Kidney glomerular epithelial cell (primary cell): ENCODE results near the gene SCN4A.
A peak's percentile ranks its signal among the peaks of the same experiment; 100 is the strongest.
"Not testable (repeated sequence)": the region's sequence is repeated elsewhere in the genome, so short reads cannot be mapped to it uniquely, and the experiment has no call there.

Experiments used
- DNase-seq: peaks from one replicate; lab custom pipeline; 2025; lab: John Stamatoyannopoulos, UW

Gene SCN4A

DNA sequence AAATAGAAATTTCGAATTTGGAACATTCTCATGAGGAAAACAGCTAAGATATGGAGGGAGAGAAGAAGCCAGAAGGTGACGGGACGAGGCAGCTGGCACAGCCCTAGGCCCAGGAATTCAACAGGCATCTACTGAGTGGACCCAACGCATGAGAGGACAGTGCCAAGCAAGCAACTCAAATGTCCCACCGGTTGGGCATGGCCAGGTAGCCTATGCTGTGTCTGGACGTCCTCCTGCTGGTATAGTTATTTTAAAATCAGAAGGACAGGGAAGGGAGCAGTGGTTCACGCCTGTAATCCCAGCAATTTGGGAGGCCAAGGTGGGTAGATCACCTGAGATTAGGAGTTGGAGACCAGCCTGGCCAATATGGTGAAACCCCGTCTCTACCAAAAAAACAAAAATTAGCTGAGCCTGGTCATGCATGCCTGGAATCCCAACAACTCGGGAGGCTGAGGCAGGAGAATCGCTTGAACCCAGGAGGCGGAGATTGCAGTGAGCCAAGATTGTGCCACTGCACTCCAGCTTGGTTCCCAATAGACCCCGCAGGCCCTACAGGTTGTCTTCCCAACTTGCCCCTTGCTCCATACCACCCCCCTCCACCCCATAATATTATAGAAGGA lies 56.0 kb downstream of the SCN4A start:
- no peak for DNase-seq

DNA sequence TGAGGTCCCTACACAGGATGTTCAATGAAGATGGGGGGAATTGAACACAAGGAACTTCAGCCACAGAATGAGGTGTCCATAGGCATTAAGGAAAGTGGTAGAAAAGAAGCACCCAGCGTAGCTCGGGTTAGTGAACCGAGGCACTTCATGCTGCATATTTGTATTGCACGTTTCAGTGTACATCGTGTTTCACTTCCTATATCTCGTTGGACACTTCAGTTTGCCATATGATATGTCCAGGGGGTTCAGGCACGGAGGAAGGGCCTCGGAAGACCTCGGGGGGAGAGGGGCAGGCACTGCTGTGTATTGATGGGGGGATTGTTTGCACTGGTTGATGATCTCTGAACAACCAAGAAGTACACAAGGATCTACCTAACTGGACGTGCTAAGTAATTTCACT lies 57.0 kb downstream of the SCN4A start:
- not testable (repeated sequence) for DNase-seq

DNA sequence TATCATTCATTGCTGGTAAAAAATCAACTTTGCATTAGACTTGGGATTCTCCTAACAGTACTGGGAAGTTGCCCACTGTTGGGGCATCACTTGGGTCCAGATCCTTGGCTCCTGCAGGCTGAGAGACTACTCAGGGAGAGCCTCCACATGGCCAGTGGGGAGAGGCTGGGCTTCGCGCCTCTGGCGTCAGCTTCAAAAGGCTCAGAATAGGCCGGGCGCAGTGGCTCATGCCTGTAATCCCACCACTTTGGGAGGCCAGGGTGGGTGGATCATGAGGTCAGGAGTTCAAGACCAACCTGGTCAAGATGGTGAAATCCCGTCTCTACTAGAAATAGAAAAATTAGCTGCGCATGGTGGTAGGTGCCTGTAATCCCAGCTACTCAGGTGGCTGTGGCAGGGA lies 58.2 kb downstream of the SCN4A start:
- no peak for DNase-seq

DNA sequence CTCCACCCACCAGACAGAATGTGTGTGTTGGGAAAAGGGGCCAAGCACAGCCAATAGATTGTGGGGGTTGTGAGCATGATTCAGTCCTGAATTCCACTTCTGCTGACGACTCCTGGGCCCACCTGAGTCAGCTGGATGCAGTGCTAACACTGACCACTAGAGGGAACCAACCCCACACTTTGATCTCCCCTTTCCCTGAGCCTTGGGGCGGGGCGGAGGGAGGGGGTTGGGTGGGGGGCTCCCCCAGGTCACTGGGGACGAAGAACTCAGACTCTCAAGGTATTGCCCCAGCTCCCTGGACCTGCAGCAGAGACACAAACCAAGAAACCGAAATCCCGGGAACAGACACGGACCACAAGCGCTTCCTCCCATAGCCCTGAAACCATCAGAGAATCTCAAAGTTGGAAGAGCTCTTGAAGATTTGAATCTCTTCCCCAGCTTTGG lies 61.0 kb downstream of the SCN4A start:
- DNase-seq = peak; percentile 22

DNA sequence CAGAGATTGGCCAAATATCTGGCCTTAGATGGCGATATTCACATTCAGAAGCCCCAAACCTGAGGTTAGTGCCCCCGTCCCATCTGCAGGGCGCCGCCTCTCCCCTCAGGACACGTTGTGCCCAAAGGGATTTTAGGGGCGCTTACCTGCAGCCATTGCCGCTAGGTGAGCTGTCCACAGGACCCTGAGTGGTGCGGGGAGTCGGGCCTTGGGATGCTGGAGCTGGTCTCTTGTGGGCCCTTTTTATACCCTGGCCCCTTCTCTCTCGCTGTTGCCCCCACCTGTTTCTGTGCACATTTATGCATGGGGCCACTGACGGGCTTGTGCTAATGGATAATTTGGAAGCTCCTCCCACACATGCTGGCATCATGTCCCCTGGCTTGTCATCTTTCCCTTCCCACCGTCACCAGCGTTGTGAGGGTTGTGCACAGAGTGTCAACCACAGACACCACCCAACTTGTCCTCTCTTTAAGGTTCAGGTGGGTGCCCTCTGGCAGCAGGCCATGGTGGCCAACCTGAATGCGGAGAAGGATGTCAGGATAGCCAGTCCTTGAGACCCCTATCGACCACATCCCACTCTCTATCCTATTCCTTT lies 61.6 kb downstream of the SCN4A start, which contains the start of gene CSHL1:
TSS of gene CSHL1 (minus strand) at position 218 of the 595 bp plus-strand sequence. CDS start at position 156, 62 bp downstream.
- no peak for DNase-seq

DNA sequence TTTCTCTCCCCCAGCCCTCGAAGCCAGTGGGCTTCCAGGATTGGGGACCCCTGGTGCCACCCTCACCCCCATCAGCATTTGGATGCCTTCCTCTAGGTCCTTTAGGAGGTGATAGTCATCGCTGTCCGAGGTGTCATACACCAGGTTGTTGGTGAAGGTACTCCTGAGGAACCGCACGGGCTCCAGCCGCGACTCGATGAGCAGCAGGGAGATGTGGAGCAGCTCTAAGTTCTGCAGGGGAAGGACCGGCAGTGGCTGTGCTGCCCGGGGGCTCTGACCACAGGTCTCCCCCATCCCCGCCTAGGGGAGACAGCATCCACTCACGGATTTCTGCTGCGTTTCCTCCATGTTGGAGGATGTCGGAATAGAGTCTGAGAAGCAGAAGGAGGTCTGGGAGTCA lies 62.6 kb downstream of the SCN4A start:
- no peak for DNase-seq

DNA sequence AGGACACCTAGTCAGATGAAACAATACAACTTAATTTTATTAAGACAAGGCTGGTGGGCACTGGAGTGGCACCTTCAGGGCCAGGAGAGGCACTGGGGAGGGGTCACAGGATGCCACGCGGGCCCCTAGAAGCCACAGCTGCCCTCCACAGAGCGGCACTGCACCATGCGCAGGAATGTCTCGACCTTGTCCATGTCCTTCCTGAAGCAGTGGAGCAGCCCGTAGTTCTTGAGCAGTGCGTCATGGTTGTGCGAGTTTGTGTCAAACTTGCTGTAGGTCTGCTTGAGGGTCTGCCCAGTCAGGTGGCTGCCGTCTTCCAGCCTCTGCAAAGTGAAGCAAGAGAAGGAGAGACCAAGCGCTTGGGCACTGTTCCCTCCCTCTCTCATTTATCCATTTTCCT lies 63.1 kb downstream of the SCN4A start:
- not testable (repeated sequence) for DNase-seq

DNA sequence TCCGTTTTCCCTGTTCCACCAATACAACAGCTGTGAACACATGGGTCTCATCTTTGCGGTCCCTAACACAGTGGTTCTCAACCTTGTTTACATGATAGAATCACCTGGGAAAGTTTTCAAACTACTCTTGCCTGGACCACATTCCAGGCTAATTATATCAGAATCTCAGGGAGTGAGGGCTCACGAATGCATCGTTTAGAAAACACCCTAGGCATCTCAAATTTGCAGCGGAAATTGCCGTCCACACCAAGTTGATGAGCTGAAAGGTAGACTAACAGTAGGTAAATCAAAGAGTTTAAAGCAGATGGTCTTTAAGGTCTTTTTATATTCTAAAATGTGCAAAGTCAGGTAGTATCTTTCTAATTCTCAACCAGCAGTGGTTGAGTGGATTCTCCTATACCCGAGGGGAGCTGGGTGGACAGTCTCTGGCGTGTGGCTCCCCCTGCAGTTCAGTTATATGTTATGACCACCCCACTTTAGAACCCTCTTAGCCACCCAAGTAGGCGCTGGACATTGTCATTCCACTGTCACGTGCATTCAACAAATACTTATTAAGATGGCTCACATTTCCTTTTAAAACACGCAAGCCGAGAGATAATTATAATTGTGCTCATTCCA lies 65.4 kb downstream of the SCN4A start:
- peak; percentile 20 for DNase-seq

DNA sequence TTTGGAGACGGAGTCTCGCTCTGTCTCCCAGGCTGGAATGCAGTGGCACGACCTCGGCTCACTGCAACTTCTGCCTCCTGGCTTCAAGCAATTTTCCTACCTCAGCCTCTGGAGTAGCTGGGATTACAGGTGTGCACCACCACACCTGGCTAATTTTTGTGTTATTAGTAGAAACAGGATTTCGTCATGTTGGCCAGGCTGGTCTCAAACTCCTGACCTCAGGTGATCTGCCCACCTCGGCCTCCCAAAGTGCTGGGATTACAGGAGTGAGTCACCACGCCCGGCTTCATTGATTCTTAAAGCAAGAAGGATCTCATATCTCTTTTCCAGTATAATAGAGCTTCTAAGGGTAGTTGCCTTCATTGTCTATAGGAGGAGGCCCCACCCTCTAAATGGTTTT lies 67.9 kb downstream of the SCN4A start:
- DNase-seq = not testable (repeated sequence)

- DNase-seq = not testable (repeated sequence)
Measured at GRCh38 chr17:63903787-63904201, 68.9 kb downstream of the SCN4A start.

GRCh38 chr17:63901971-63902370 lies 70.7 kb downstream of the SCN4A start:
- DNase-seq = not testable (repeated sequence)

GRCh38 chr17:63898899-63899798 lies 73.6 kb downstream of the SCN4A start:
- DNase-seq = not testable (repeated sequence)

- not testable (repeated sequence) for DNase-seq
Measured at GRCh38 chr17:63896524-63897354, 76.0 kb downstream of the SCN4A start, which contains the start of gene CSH1. CSH1 (minus strand) TSS chr17:63896574; CDS start chr17:63896511, 63 bp downstream.

DNA sequence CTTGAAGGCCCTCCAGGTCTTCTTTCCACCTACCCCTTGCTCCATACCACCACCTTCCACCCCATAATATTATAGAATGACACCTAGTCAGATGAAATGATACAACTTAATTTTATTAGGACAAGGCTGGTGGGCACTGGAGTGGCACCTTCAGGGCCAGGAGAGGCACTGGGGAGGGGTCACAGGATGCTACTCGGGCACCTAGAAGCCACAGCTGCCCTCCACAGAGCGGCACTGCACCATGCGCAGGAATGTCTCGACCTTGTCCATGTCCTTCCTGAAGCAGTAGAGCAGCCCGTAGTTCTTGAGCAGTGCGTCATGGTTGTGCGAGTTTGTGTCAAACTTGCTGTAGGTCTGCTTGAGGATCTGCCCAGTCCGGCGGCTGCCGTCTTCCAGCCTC lies 77.9 kb downstream of the SCN4A start:
- not testable (repeated sequence) for DNase-seq

GRCh38 chr17:63894021-63894420 lies 78.7 kb downstream of the SCN4A start:
- not testable (repeated sequence) for DNase-seq

GRCh38 chr17:63892316-63893037 lies 80.2 kb downstream of the SCN4A start:
- not testable (repeated sequence) for DNase-seq

DNA sequence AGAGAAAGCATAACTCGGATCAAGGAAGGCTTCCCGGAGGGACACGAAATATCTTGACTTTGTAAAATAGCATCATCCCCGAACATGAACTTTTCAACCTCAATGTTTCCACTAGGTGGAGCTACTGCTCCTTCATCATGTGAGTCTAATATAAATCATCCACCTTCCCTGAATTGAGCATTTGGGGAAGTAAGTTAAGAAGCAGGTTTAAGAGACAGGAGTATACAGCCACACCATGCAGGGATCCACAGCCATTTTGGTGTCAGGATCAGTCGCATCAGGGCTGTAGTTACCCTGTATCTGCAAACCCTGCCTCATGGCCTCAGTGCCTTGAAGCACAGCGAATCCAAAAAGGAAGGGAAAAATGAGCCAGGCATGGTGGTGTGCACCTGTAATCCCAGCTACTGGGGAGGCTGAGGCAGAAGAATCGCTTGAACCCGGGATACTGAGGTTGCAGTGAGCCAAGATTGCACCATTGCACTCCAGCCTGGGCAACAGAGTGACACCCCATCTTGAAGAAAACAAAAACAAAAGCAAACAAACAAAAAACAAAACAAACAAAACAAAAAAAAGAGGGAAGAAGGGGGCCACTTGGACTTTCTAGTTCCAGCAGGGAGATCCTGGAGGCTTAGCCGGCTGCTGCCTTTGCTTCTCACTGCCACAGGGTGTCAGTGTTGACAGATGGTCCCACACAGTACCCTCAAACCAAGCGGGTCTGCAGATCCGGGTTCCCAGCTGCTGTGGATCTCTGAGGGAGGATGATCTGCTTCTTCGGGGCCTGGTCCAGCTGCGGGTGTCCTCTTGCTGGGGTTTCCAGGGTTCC lies 83.5 kb downstream of the SCN4A start:
- not testable (repeated sequence) for DNase-seq
